ENCODE measurements around the gene TUG1.

DNA sequence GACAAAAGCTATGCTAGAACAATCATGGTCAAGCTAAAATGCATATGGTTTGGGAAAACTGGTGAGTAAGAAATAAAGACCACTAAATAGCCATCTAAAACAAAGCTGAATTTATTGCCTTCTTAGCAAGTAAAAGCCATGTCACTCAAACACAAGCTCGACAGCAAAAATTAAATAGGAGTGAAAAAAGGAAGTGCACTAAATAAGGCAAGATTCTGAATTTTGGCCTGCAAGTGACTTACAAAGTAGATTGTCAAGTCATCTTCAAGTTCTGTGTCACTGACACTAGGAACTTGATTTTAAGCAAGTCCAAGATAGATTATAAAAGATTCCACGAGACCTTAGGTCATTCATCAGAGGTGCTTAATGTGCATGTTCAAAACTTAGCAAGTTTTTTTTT, 27.4 kb downstream of the TUG1 start:
- TF ChIP-seq, protein P1, sequence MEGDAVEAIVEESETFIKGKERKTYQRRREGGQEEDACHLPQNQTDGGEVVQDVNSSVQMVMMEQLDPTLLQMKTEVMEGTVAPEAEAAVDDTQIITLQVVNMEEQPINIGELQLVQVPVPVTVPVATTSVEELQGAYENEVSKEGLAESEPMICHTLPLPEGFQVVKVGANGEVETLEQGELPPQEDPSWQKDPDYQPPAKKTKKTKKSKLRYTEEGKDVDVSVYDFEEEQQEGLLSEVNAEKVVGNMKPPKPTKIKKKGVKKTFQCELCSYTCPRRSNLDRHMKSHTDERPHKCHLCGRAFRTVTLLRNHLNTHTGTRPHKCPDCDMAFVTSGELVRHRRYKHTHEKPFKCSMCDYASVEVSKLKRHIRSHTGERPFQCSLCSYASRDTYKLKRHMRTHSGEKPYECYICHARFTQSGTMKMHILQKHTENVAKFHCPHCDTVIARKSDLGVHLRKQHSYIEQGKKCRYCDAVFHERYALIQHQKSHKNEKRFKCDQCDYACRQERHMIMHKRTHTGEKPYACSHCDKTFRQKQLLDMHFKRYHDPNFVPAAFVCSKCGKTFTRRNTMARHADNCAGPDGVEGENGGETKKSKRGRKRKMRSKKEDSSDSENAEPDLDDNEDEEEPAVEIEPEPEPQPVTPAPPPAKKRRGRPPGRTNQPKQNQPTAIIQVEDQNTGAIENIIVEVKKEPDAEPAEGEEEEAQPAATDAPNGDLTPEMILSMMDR (IDR thresholded peaks at IDR 0.05): no peak
- TF ChIP-seq POLR2A (IDR thresholded peaks at IDR 0.05): no peak
